Hair follicular keratinocyte (primary cell): Measurements from ENCODE around the gene SHPK. TPM values are rescaled to one million over a fixed set of nuclear protein-coding genes. Genes with fewer than 3 reads are reported as not detected.

Experiments
- total RNA-seq: library from RNA; depleted of rRNA; stranded (reverse); fragments of >200 nt; gene quantifications from 2 replicates; pipeline ENCODE4 v1.2.3, GENCODE V29; 2015

Gene SHPK
- total RNA-seq: 11.2 and 16.1 TPM in 2 replicates

GRCh38 chr17:3636154-3636907, at the start of gene SHPK, which contains the start of gene CTNS:
Gene SHPK, minus strand, starts transcription at chr17:3636250. Its CDS starts 31 bp downstream, at chr17:3636219.
Gene CTNS, plus strand, starts transcription at chr17:3636760. Its CDS starts 3,447 bp downstream, at chr17:3640207.

GRCh38 chr17:3668279-3669084, 32.4 kb upstream of the SHPK start, which contains the start of the genes EMC6 and TAX1BP3:
Gene EMC6, plus strand, starts transcription at chr17:3668812. Its CDS starts 335 bp downstream, at chr17:3669147.
Gene TAX1BP3, minus strand, starts transcription at chr17:3668578. Its CDS starts 52 bp downstream, at chr17:3668526.

Other genes with a start within 250 kb of the SHPK start
- gene OR3A2, start 249.9 kb downstream of the SHPK start, total RNA-seq: not detected in 2 replicates
- not detected in 2 replicates for gene OR1E1, start 237.8 kb downstream of the SHPK start, total RNA-seq
- not detected in 2 replicates for gene OR3A3, start 224.9 kb downstream of the SHPK start, total RNA-seq
- not detected in 2 replicates for gene OR1E2, start 202.4 kb downstream of the SHPK start, total RNA-seq
- 0.76 TPM in 1 of 2 replicates, not detected in the other for gene SPATA22, start 164.4 kb downstream of the SHPK start, total RNA-seq
- not detected in 2 replicates for gene ASPA, start 160.3 kb downstream of the SHPK start, total RNA-seq
- gene TRPV3, start 78.4 kb downstream of the SHPK start, total RNA-seq: 1.4 and 5.1 TPM in 2 replicates
- 0.55 and 1.0 TPM in 2 replicates for gene TRPV1, start 26.8 kb downstream of the SHPK start, total RNA-seq
- gene CTNS, start 510 bp upstream of the SHPK start, total RNA-seq: 12.8 and 20.4 TPM in 2 replicates
- gene TAX1BP3, start 32.3 kb upstream of the SHPK start, total RNA-seq: 320 and 364 TPM in 2 replicates
- 20.4 and 26.5 TPM in 2 replicates for gene EMC6, start 32.6 kb upstream of the SHPK start, total RNA-seq
- 1.0 and 1.7 TPM in 2 replicates for gene P2RX5, start 59.9 kb upstream of the SHPK start, total RNA-seq
- 5.0 and 10.8 TPM in 2 replicates for gene HASPIN, start 87.7 kb upstream of the SHPK start, total RNA-seq
- gene ITGAE, start 164.9 kb upstream of the SHPK start, total RNA-seq: 14.4 and 28.5 TPM in 2 replicates
- 9.0 and 11.4 TPM in 2 replicates for gene NCBP3, start 210.0 kb upstream of the SHPK start, total RNA-seq